Astrocyte (in vitro differentiated cells and primary cell): ENCODE measurements around the gene ACTR3C. TPM values are rescaled to one million over a fixed set of nuclear protein-coding genes. Genes with fewer than 3 reads are reported as not detected.

Experiments used
- DNase-seq: peaks from one replicate; pipeline ENCODE4 v3.0.0-alpha.2; 2010; ENCODE audit warnings: low read depth
- FAIRE-seq: peaks from 2 replicates; lab custom pipeline; 2011; peaks lifted over from hg19 to GRCh38; lab: Jason Lieb, UNC
- H2AFZ ChIP-seq: 2 replicates; pipeline ENCODE4 v1.6.0; 2012; ENCODE audit warnings: low read depth, low read length, inconsistent platforms
- H3K27ac ChIP-seq: 2 replicates; pipeline ENCODE4 v1.5.1; 2011; ENCODE audit warnings: low read depth, low read length, inconsistent platforms
- H3K27me3 ChIP-seq: 2 replicates; pipeline ENCODE4 v1.6.0; 2011; ENCODE audit warnings: low read length, inconsistent platforms; ENCODE audit not compliant: insufficient read depth
- H3K36me3 ChIP-seq: 2 replicates; pipeline ENCODE4 v1.5.1; 2011; ENCODE audit warnings: low read length, inconsistent platforms; ENCODE audit not compliant: insufficient read depth
- H3K4me1 ChIP-seq: 2 replicates; pipeline ENCODE4 v1.5.1; 2011; ENCODE audit warnings: low read length, inconsistent platforms; ENCODE audit not compliant: insufficient read depth
- H3K4me2 ChIP-seq: 2 replicates; pipeline ENCODE4 v1.6.0; 2012; ENCODE audit warnings: low read length, inconsistent platforms
- H3K4me3 ChIP-seq: 2 replicates; pipeline ENCODE4 v1.5.1; 2011; ENCODE audit warnings: low read depth, mild to moderate bottlenecking, low read length, inconsistent platforms; ENCODE audit not compliant: insufficient read depth
- H3K79me2 ChIP-seq: 2 replicates; pipeline ENCODE4 v1.6.0; 2012; ENCODE audit warnings: mild to moderate bottlenecking, low read length, inconsistent platforms; ENCODE audit not compliant: insufficient read depth
- H3K9ac ChIP-seq: 2 replicates; pipeline ENCODE4 v1.6.0; 2012; ENCODE audit warnings: mild to moderate bottlenecking, low read length, inconsistent platforms
- H3K9me3 ChIP-seq: 2 replicates; pipeline ENCODE4 v1.5.1; 2012; ENCODE audit warnings: low read depth, mild to moderate bottlenecking, low read length, inconsistent platforms; ENCODE audit not compliant: insufficient read depth
- H4K20me1 ChIP-seq: 2 replicates; pipeline ENCODE4 v1.6.0; 2012; ENCODE audit warnings: low read length, inconsistent platforms; ENCODE audit not compliant: insufficient read depth
- H3K27ac Mint-ChIP-seq: one replicate; pipeline ENCODE4 v1.8.0; 2021; ENCODE audit warnings: mild to moderate bottlenecking, mixed read lengths; ENCODE audit not compliant: unreplicated experiment
- H3K27me3 Mint-ChIP-seq: one replicate; pipeline ENCODE4 v1.8.0; 2021; ENCODE audit warnings: low read depth, mixed read lengths; ENCODE audit not compliant: unreplicated experiment
- H3K36me3 Mint-ChIP-seq: one replicate; pipeline ENCODE4 v1.8.0; 2021; ENCODE audit warnings: low read depth, mixed read lengths; ENCODE audit not compliant: unreplicated experiment
- H3K4me1 Mint-ChIP-seq: one replicate; pipeline ENCODE4 v1.8.0; 2021; ENCODE audit warnings: low read depth, mixed read lengths; ENCODE audit not compliant: unreplicated experiment
- H3K4me3 Mint-ChIP-seq: one replicate; pipeline ENCODE4 v1.8.0; 2021; ENCODE audit warnings: mild to moderate bottlenecking, moderate library complexity, mixed read lengths; ENCODE audit not compliant: unreplicated experiment
- H3K9me3 Mint-ChIP-seq: one replicate; pipeline ENCODE4 v1.8.0; 2021; ENCODE audit warnings: mild to moderate bottlenecking, mixed read lengths; ENCODE audit not compliant: unreplicated experiment
- EZH2 ChIP-seq: IDR thresholded peaks from 2 replicates; pipeline ENCODE4 v1.6.1; 2012; ENCODE audit warnings: mild to moderate bottlenecking, low read length, inconsistent platforms; ENCODE audit not compliant: insufficient read depth
- total RNA-seq: library from RNA; stranded (reverse); gene quantifications from 2 replicates; pipeline ENCODE4 v1.2.1, GENCODE V29; 2021
- TF ChIP-seq, protein P1 (sequence below): IDR thresholded peaks from 2 replicates; pipeline ENCODE4 v1.5.1; 2011; ENCODE audit warnings: low read depth, mild to moderate bottlenecking, inconsistent platforms, low read length, moderate library complexity; ENCODE audit not compliant: insufficient read depth

The ACTR3C gene
- total RNA-seq, 1 donor from 2014 or later = 0.25 TPM

DNA sequence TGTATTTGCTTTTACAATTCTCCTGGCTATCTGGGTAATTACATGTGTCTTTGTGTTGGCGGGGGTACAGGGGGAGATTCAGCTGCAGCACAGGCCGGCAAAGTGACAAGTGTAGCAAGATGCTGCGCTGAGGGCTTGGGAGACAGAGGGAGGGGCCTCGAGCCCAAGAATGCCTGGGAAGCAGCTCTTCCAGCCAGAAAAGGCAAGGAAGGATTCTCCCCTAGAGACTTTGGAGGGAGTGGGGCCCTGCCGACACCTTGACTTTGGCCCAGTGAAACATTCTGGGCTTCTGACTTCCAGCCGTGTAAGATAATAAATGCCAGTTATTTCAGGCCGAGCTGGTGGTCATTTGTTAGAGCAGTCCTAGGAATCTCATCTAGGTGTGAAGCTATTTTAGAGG lies 38.1 kb upstream of the ACTR3C start:
- H3K36me3 Mint-ChIP-seq = no peaks in the 10 kb centered on the region
- no peak overlapping the region for H3K4me3 Mint-ChIP-seq

DNA sequence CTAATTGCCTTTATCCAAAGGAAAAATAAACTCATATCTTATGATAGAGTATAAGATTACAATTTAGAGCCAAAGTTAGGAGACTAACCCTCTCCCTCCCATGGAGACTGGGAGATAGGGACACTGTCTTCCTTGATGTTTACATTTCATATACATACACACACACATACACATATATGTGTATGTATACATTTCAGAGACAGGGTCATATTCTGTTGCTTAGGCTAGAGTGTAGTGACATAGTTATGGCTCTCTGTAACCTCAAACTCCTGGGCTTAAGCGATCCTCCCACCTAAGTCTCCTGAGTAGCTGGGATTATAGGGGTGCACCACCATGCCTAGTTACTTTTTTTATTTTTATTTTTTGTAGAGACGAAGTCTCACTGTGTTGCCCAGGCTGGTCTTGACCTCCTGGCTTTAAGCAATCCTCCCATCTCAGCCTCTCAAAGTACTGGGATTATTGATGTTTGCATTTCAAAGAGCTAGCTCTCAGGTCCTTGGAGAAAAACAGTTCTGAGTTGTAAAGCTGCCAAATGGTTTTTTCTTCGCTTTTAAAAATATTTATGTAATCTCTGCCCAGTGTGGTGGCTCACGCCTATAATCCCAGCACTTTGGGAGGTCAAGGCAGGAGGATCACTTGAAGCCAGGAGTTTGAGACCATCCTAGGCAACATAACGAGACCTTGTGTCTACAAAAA lies 37.2 kb upstream of the ACTR3C start:
- Histone ChIP-seq H3K4me3 (no peak overlapping the region), H3K9me3 (no peaks in the 10 kb centered on the region), H3K27me3 (no peaks in the 10 kb centered on the region), H3K79me2 (no peaks in the 10 kb centered on the region), H3K4me2 (no peak overlapping the region), H3K27ac (no peak overlapping the region), H3K9ac (peak overlapping the region; percentile 12), H3K36me3 (no peaks in the 10 kb centered on the region), H3K4me1 (peaks cover 2% of the 10 kb centered on the region), H4K20me1 (no peaks in the 10 kb centered on the region), H2AFZ (no peak overlapping the region)
- no peaks in the 10 kb centered on the region for H3K36me3 Mint-ChIP-seq
- no peak overlapping the region for H3K27ac Mint-ChIP-seq
- no peak overlapping the region for H3K4me3 Mint-ChIP-seq
- no peaks in the 10 kb centered on the region for H3K9me3 Mint-ChIP-seq
- no peak for TF ChIP-seq EZH2
- TF ChIP-seq, protein P1, sequence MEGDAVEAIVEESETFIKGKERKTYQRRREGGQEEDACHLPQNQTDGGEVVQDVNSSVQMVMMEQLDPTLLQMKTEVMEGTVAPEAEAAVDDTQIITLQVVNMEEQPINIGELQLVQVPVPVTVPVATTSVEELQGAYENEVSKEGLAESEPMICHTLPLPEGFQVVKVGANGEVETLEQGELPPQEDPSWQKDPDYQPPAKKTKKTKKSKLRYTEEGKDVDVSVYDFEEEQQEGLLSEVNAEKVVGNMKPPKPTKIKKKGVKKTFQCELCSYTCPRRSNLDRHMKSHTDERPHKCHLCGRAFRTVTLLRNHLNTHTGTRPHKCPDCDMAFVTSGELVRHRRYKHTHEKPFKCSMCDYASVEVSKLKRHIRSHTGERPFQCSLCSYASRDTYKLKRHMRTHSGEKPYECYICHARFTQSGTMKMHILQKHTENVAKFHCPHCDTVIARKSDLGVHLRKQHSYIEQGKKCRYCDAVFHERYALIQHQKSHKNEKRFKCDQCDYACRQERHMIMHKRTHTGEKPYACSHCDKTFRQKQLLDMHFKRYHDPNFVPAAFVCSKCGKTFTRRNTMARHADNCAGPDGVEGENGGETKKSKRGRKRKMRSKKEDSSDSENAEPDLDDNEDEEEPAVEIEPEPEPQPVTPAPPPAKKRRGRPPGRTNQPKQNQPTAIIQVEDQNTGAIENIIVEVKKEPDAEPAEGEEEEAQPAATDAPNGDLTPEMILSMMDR = no peak
- FAIRE-seq (no peak), DNase-seq (no peak)
- H3K4me1 Mint-ChIP-seq = peaks cover 9% of the 10 kb centered on the region
- H3K27me3 Mint-ChIP-seq = peaks cover 3% of the 10 kb centered on the region

More for the DNA sequence above, 38.1 kb upstream of the ACTR3C start:
- no peak for FAIRE-seq
- H3K27ac ChIP-seq = no peak overlapping the region
- no peaks in the 10 kb centered on the region for H3K9me3 ChIP-seq
- Mint-ChIP-seq H3K27me3 (peaks cover 3% of the 10 kb centered on the region), H3K9me3 (no peaks in the 10 kb centered on the region), H3K4me1 (peaks cover 9% of the 10 kb centered on the region), H3K27ac (no peak overlapping the region)
- TF ChIP-seq, protein P1 = no peak
- no peak for TF ChIP-seq EZH2
- DNase-seq = no peak
- no peaks in the 10 kb centered on the region for H3K27me3 ChIP-seq
- H3K36me3 ChIP-seq = no peaks in the 10 kb centered on the region
- no peak overlapping the region for H3K4me2 ChIP-seq
- H2AFZ ChIP-seq = no peak overlapping the region
- H4K20me1 ChIP-seq = no peaks in the 10 kb centered on the region
- no peaks in the 10 kb centered on the region for H3K79me2 ChIP-seq
- peaks cover 2% of the 10 kb centered on the region for H3K4me1 ChIP-seq
- H3K4me3 ChIP-seq = no peak overlapping the region
- H3K9ac ChIP-seq = no peak overlapping the region
